Mucosa of descending colon (tissue), 3 donors: ENCODE data around the gene ADAP2. TPM values are rescaled to one million over a fixed set of nuclear protein-coding genes. Genes with fewer than 3 reads are reported as not detected.

Experiments
- ATAC-seq: fragments of 200-7000 bp; cut with Tn5 transposase; one replicate; pipeline ENCODE4 v1.9.1; 2020; ENCODE audit warnings: mild to moderate bottlenecking, moderate library complexity
- DNase-seq, 3 donors: peaks; one replicate each; pipeline ENCODE4 v3.0.0-alpha.2; 2020
- H3K36me3 ChIP-seq: fragments of 200-600 bp; one replicate; pipeline ENCODE4 v1.8.0; 2021; ENCODE audit warnings: low read depth, mild to moderate bottlenecking
- H3K4me1 ChIP-seq: fragments of 200-600 bp; one replicate; pipeline ENCODE4 v1.8.0; 2021; ENCODE audit warnings: low read depth, mild to moderate bottlenecking
- H3K4me3 ChIP-seq: fragments of 200-600 bp; one replicate; pipeline ENCODE4 v1.8.0; 2021; ENCODE audit warnings: mild to moderate bottlenecking
- H3K9me3 ChIP-seq: fragments of 200-600 bp; one replicate; pipeline ENCODE4 v1.8.0; 2021; ENCODE audit warnings: mild to moderate bottlenecking
- intact Hi-C, 2 donors: fragments of 100-400 bp; cut with DNase I in 1 of 2; cut with micrococcal nuclease in 1 of 2; formaldehyde crosslinking; loops; one replicate each; pipeline versions ENCODE4 v1.11.0 to v1.11.1; 2022; cut with DNase I, micrococcal nuclease
- total RNA-seq, 3 donors: library from RNA; stranded (reverse); fragmentation: NEBNext Ultra II Directional in 2 of 3; extraction: Animal tissue kit (Norgen Biotek cat#: 25700) in 2 of 3; gene quantifications; one replicate each; pipeline versions ENCODE4 v1.2.1 to v1.2.4, GENCODE V29; 2021 to 2023
- TF ChIP-seq, protein P1 (sequence below): fragments of 200-600 bp; IDR thresholded peaks from one replicate; pipeline ENCODE4 v1.8.0; 2022; ENCODE audit warnings: antibody characterized with exemption, mild to moderate bottlenecking
- donor health status: DM: no; HTN: no; CAD: no; lungs with moderate emphysema.
- donor health status: DM: no; HTN: no; CAD: no.
- donor health status: DM: no; HTN: yes; CAD: no.

Gene ADAP2
- total RNA-seq, 3 donors from 2014 or later: 7.3 to 15.9 (median 12.1) TPM

GRCh38 chr17:30933966-30934365 is 12.2 kb downstream of the ADAP2 start:
- TF ChIP-seq, protein P1, sequence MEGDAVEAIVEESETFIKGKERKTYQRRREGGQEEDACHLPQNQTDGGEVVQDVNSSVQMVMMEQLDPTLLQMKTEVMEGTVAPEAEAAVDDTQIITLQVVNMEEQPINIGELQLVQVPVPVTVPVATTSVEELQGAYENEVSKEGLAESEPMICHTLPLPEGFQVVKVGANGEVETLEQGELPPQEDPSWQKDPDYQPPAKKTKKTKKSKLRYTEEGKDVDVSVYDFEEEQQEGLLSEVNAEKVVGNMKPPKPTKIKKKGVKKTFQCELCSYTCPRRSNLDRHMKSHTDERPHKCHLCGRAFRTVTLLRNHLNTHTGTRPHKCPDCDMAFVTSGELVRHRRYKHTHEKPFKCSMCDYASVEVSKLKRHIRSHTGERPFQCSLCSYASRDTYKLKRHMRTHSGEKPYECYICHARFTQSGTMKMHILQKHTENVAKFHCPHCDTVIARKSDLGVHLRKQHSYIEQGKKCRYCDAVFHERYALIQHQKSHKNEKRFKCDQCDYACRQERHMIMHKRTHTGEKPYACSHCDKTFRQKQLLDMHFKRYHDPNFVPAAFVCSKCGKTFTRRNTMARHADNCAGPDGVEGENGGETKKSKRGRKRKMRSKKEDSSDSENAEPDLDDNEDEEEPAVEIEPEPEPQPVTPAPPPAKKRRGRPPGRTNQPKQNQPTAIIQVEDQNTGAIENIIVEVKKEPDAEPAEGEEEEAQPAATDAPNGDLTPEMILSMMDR: no peak
- ATAC-seq (no peak), DNase-seq (no peak)
- Histone ChIP-seq H3K9me3 (no peaks in the 10 kb centered on the region), H3K4me1 (no peaks in the 10 kb centered on the region), H3K36me3 (no peaks in the 10 kb centered on the region), H3K4me3 (no peak overlapping the region)
- intact Hi-C loops: no loop called here

- ATAC-seq (no peak), DNase-seq (no peak)
- Histone ChIP-seq H3K9me3 (no peaks in the 10 kb centered on the region), H3K4me1 (no peaks in the 10 kb centered on the region), H3K4me3 (no peak overlapping the region), H3K36me3 (no peaks in the 10 kb centered on the region)
- TF ChIP-seq, protein P1: no peak
- intact Hi-C loops: no loop called here
Observed at GRCh38 chr17:30939051-30939689, 17.4 kb downstream of the ADAP2 start.

DNA sequence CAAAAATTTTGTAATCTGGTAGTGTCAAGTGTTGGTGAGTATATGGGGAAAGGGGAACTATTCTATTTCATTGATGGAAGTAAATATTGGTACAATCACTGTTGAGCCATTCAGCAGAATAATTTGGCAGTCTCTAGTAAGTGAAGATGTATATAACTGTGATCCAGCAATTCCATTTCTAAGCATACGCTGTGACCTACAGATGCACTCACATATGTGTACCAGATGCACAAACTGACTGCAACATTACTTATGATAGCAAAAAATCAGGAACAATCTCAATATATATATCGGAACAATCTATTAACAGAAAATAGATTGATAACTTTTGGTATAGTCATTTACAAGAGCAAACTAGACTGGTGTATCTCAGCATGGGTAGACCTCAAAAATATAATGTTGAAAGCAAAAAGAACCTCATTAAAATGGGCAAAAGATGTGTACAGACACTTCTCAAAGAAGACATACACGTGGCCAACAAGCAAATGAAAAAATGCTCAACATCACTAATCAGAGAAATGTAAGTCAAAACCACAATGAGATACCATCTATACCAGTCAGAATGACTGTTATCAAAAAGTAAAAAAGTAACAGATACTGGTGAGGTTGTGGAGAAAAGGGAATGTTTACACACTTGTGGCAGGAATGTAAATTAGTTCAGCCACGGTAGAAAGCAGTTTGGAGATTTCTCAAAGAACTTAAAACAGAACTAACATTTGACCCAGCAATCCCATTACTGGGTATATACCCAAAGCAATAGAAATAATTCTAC is 20.7 kb downstream of the ADAP2 start:
- Histone ChIP-seq H3K36me3 (no peaks in the 10 kb centered on the region), H3K9me3 (no peaks in the 10 kb centered on the region), H3K4me1 (no peaks in the 10 kb centered on the region), H3K4me3 (no peak overlapping the region)
- ATAC-seq: no peak
- TF ChIP-seq, protein P1: no peak
- intact Hi-C loops: no loop called here
- DNase-seq: no peak

- TF ChIP-seq, protein P1: no peak
- no peaks in the 10 kb centered on the region for H3K9me3 ChIP-seq
- H3K4me1 ChIP-seq: peaks cover 9% of the 10 kb centered on the region
- DNase-seq: no peak
- no peak overlapping the region for H3K4me3 ChIP-seq
- no peaks in the 10 kb centered on the region for H3K36me3 ChIP-seq
- no peak for ATAC-seq
- intact Hi-C loops: no loop called here
Observed at GRCh38 chr17:30947796-30948195, 26.1 kb downstream of the ADAP2 start.

DNA sequence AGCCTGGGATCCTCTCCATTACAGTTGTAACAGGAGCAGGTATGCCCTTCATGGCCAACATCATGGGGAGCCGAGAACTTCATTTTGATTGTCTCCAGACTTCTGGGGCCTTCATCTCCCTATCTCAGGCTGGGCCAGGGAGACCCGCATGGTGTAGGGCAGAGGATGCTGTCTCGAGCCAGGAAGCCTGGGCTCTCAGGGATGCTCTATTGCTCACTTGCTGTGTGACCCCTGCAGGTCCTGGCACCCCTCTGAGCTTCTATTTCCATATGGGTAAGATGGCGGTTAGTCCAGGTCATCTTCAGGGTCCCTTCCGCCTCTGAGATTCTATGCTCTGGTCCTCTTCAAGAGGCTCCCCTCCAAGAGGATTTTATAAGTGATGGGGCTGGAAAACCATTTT is 28.4 kb downstream of the ADAP2 start:
- intact Hi-C loops: no loop called here
- DNase-seq (no peak), ATAC-seq (no peak)
- Histone ChIP-seq H3K4me1 (peaks cover 9% of the 10 kb centered on the region), H3K4me3 (no peak overlapping the region), H3K36me3 (no peaks in the 10 kb centered on the region), H3K9me3 (no peaks in the 10 kb centered on the region)
- TF ChIP-seq, protein P1: no peak
